HFF-Myc (cell line): ENCODE data around the gene TMEM40.
"Not testable (repeated sequence)": the region's sequence is repeated elsewhere in the genome, so short reads cannot be mapped to it uniquely, and the experiment has no call there.

Source experiments
- DNase-seq: peaks from one replicate; pipeline ENCODE4 v3.0.0-alpha.2; 2011; ENCODE audit warnings: low read depth; ENCODE audit errors: extremely low read depth
- H3K4me3 ChIP-seq: replicated peaks from 2 replicates; pipeline ENCODE4 v1.5.1; 2011; ENCODE audit warnings: low read depth, mild to moderate bottlenecking, control low read depth, low read length
- TF ChIP-seq, protein P1 (sequence below): IDR thresholded peaks from 2 replicates; pipeline ENCODE4 v1.5.1; 2012; ENCODE audit warnings: mild to moderate bottlenecking, low read depth, low read length, control low read depth; ENCODE audit errors: missing control alignments

The TMEM40 gene

DNA sequence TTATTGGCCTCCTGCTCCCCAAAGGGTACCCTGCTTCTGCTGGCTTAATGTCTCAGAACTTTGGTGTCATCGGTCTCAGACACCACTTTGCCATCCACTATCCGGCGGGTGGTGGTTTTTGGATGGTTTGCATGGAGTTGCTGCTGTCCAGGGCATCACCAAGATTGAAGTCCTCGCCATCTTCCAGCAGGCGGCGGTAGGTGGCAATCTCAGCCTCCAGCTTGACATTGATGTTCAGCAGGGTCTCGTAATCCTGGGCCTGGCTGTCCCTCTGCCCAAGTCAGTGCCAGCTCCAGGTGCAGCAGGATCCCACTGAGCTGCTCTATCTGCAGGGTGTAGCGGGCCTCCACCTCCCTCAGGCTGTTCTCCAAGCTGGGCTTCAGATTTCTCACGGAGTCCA, 28.3 kb upstream of the TMEM40 start:
- H3K4me3 ChIP-seq, DNase-seq: not testable (repeated sequence)
- TF ChIP-seq, protein P1, sequence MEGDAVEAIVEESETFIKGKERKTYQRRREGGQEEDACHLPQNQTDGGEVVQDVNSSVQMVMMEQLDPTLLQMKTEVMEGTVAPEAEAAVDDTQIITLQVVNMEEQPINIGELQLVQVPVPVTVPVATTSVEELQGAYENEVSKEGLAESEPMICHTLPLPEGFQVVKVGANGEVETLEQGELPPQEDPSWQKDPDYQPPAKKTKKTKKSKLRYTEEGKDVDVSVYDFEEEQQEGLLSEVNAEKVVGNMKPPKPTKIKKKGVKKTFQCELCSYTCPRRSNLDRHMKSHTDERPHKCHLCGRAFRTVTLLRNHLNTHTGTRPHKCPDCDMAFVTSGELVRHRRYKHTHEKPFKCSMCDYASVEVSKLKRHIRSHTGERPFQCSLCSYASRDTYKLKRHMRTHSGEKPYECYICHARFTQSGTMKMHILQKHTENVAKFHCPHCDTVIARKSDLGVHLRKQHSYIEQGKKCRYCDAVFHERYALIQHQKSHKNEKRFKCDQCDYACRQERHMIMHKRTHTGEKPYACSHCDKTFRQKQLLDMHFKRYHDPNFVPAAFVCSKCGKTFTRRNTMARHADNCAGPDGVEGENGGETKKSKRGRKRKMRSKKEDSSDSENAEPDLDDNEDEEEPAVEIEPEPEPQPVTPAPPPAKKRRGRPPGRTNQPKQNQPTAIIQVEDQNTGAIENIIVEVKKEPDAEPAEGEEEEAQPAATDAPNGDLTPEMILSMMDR: peak; percentile 43

DNA sequence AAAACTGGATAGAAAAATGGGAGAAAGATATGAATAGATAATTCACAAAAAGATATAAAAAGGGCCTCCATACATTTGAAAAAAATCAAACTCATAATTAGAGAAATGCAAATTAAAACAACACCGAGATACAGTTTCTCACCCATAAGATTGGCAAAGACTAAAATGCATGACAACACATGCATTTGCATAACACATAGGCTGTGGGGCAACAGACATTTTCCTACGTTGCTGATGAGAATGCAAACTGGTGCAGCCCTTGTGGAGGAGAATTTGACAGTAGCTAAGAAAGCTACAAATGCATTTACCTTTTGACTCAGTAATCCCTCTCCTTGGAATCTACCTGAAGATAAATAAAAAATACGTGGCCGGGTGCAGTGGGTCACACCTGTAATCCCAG, 26.0 kb upstream of the TMEM40 start:
- DNase-seq: no peak
- H3K4me3 ChIP-seq: no peak overlapping the region
- TF ChIP-seq, protein P1: no peak

DNA sequence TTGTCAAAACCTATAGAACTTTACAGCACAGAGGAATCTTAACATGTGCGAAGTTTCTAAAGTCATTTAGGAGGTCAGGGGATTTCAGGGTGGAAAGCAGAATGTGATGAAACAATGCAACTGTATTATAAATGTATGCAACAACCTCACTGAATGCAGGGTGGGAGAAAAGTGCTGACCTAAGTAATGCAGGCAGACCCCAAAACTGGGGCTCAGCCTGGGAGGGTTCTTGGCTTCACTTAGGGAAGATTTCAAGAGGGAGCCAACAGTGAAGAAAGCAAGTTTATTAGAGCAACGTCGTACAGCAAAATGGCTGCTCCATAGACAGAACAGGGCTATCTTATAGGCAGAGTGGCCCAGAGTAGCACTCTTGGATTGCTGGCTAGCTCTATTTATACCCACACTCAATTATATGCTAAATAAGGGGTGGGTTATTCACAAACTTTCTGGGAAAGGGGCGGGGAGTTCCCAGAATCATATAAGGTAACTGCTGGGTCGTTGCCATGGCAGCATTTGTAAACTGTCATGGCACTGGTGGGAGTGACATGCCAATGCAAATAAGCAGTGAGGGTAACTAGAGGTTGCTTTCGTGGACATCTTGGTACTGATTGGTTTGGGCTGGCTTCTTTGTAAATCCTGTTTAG, 23.2 kb upstream of the TMEM40 start:
- no peak overlapping the region for H3K4me3 ChIP-seq
- DNase-seq: no peak
- TF ChIP-seq, protein P1: no peak

DNA sequence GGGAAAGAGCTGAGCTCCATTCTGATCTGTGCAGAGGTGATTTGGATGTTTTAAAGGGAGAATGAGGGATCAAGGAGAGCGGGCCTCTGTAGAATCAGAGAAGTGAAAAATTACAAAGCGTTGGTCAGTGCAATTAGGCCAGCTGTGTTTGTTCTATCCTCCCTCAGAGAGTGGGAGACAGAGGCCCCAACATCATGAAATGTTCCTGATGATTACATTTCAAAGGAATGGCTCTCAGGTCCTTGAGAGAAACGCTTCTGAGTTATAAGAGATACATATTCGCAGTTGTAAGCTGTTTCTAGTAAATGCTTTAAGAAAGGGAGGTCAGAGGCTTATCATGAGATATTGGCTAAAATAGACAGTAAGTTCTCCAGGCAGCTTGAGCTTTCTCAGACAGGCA, 21.7 kb upstream of the TMEM40 start:
- TF ChIP-seq, protein P1: no peak
- no peak for DNase-seq
- H3K4me3 ChIP-seq: no peak overlapping the region

DNA sequence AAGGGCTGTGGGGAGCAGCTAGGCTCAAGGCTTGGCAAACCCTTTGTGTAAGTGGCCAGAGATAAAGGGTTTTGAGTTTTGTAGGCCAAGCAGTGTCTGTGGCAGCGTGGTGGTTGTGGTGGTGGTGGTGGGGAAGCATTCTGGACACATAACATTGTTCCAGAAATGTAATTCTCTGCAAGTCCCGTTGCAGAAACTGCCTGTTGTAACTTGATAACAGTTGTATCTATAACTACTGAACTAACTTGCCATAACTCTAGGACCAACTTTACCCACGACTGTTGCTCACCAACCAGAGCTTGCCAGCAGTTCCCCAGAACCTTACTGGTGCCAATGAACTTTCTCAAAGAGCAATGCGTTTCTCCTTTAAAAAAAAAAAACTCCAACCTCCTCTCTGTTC, 18.1 kb upstream of the TMEM40 start:
- H3K4me3 ChIP-seq: no peak overlapping the region
- TF ChIP-seq, protein P1: no peak
- DNase-seq: no peak

DNA sequence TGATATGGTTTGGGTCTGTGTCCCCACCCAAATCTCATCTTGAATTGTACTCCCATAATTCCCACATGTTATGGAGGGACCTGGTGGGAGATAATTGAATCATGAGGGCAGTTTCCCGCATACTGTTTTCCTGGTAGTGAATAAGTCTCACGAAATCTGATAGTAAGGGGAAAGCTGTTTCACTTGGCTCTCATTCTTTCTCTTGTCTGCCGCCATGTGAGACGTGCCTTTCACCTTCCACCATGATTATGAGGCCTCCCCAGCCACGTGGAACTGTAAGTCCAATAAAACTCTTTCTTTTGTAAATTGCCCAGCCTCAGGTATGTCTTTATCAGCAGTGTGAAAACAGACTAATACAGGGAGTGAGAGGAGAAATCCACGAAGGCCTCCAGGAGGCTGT, 16.9 kb upstream of the TMEM40 start:
- H3K4me3 ChIP-seq: not testable (repeated sequence)

DNA sequence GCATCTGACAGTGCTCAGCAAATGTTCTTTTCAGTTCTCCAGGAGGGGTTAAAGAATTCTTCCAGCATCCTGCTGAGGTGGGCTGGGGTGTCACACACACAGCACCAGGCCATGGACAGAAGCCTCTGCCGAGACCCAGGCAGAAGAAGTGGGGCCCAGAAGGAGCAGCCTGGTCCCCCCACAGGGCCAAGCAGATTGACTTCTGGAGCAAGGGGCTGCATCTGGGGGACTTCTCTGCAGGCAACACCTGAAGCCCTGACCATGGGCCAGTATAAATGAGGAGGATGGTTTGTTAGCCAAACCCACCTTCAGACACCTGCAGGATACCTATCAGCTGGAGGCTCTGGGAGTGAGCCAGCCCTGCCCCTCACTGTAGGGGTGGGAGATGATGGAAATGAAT, 16.2 kb upstream of the TMEM40 start:
- no peak for DNase-seq
- no peak overlapping the region for H3K4me3 ChIP-seq
- TF ChIP-seq, protein P1: no peak

More for the DNA sequence above, 16.9 kb upstream of the TMEM40 start:
- not testable (repeated sequence) for DNase-seq
